Fibroblast of lung (primary cell): ENCODE data around the gene TMEM132C. TPM values are rescaled to one million over a fixed set of nuclear protein-coding genes. Genes with fewer than 3 reads are reported as not detected.

Experiments
- DNase-seq, 2 donors: peaks; one replicate each; pipeline versions ENCODE4 v3.0.0 to v3.0.0-alpha.2; 2010; ENCODE audit warnings: low read depth in 2 of 2
- H2AFZ ChIP-seq: 2 replicates; pipeline ENCODE4 v1.5.1; 2012; ENCODE audit warnings: low read length, control low read depth, inconsistent platforms
- H3K27ac ChIP-seq: 2 replicates; pipeline ENCODE4 v1.5.1; 2011; ENCODE audit warnings: low read length, control low read depth; ENCODE audit not compliant: insufficient read depth
- H3K27me3 ChIP-seq: 2 replicates; pipeline ENCODE4 v1.5.1; 2011; ENCODE audit warnings: mild to moderate bottlenecking, low read length; ENCODE audit not compliant: control insufficient read depth, insufficient read depth
- H3K36me3 ChIP-seq: 2 replicates; pipeline ENCODE4 v1.5.1; 2011; ENCODE audit warnings: low read length; ENCODE audit not compliant: control insufficient read depth, insufficient read depth
- H3K4me1 ChIP-seq: 2 replicates; pipeline ENCODE4 v1.5.1; 2011; ENCODE audit warnings: low read length; ENCODE audit not compliant: control insufficient read depth, insufficient read depth; ENCODE audit errors: extremely low read depth
- H3K4me2 ChIP-seq: 2 replicates; pipeline ENCODE4 v1.5.1; 2011; ENCODE audit warnings: low read length, control low read depth; ENCODE audit not compliant: insufficient read depth; ENCODE audit errors: extremely low read depth
- H3K4me3 ChIP-seq, 4 experiments: fragments of 200-600 bp in 1 of 4; sonication (generic) in 1 of 4; replicated peaks in 1 of 4; 2 replicates each; pipeline ENCODE4 v1.5.1; 2011 to 2016; ENCODE audit warnings: low read length in 4 of 4, low read depth in 3 of 4, mild to moderate bottlenecking in 3 of 4, control low read depth in 2 of 4, inconsistent platforms in 1 of 4, mixed read lengths in 1 of 4; ENCODE audit not compliant: insufficient read depth in 1 of 4; ENCODE audit errors: control extremely low read depth in 1 of 4
- H3K79me2 ChIP-seq: 2 replicates; pipeline ENCODE4 v1.5.1; 2012; ENCODE audit warnings: mild to moderate bottlenecking, low read length, inconsistent platforms; ENCODE audit not compliant: control insufficient read depth, insufficient read depth
- H3K9ac ChIP-seq: 2 replicates; pipeline ENCODE4 v1.5.1; 2011; ENCODE audit warnings: mild to moderate bottlenecking, low read length, control low read depth; ENCODE audit not compliant: insufficient read depth
- H3K9me3 ChIP-seq: 2 replicates; pipeline ENCODE4 v1.5.1; 2012; ENCODE audit warnings: low read depth, low read length; ENCODE audit not compliant: control insufficient read depth, insufficient read depth
- H4K20me1 ChIP-seq: 2 replicates; pipeline ENCODE4 v1.5.1; 2011; ENCODE audit warnings: low read length; ENCODE audit not compliant: control insufficient read depth, insufficient read depth; ENCODE audit errors: extremely low read depth
- EZH2 ChIP-seq: IDR thresholded peaks from 2 replicates; pipeline ENCODE4 v1.5.1; 2012; ENCODE audit warnings: low read length, control low read depth, mild to moderate bottlenecking; ENCODE audit errors: missing control alignments
- polyA plus RNA-seq, 2 donors: library from polyadenylated mRNA; depleted of rRNA in 1 of 2; stranded (reverse) in 1 of 2; unstranded in 1 of 2; fragments of >200 nt; gene quantifications; 2 replicates each; pipeline ENCODE4 v1.2.1, GENCODE V29; 2011 to 2012; ENCODE audit warnings: missing spikeins in 1 of 2
- total RNA-seq: library from RNA; depleted of rRNA; stranded (reverse); fragments of >200 nt; gene quantifications from 2 replicates; pipeline ENCODE4 v1.2.1, GENCODE V29; 2014
- TF ChIP-seq, protein P1 (sequence below), 2 donors: IDR thresholded peaks in 1 of 2; conservative IDR thresholded peaks in 1 of 2; 1 replicate in 1 of 2; 2 replicates in 1 of 2; pipeline ENCODE4 v1.5.1; 2011 to 2012; ENCODE audit warnings: low read length in 2 of 2, control low read depth in 1 of 2, inconsistent platforms in 1 of 2, low read depth in 1 of 2, mild to moderate bottlenecking in 1 of 2

Gene TMEM132C
- total and polyA plus RNA-seq, 2 donors (not counting 1 experiment from before 2014, with no cell fraction given), result not detected

GRCh38 chr12:128450810-128451209 lies 183.8 kb downstream of the TMEM132C start:
- H3K9ac ChIP-seq, result no peak overlapping the region
- DNase-seq, result no peak
- H3K4me3 ChIP-seq, result no peak overlapping the region
- no peaks in the 10 kb centered on the region for H3K79me2 ChIP-seq
- no peak for TF ChIP-seq EZH2
- TF ChIP-seq, protein P1, sequence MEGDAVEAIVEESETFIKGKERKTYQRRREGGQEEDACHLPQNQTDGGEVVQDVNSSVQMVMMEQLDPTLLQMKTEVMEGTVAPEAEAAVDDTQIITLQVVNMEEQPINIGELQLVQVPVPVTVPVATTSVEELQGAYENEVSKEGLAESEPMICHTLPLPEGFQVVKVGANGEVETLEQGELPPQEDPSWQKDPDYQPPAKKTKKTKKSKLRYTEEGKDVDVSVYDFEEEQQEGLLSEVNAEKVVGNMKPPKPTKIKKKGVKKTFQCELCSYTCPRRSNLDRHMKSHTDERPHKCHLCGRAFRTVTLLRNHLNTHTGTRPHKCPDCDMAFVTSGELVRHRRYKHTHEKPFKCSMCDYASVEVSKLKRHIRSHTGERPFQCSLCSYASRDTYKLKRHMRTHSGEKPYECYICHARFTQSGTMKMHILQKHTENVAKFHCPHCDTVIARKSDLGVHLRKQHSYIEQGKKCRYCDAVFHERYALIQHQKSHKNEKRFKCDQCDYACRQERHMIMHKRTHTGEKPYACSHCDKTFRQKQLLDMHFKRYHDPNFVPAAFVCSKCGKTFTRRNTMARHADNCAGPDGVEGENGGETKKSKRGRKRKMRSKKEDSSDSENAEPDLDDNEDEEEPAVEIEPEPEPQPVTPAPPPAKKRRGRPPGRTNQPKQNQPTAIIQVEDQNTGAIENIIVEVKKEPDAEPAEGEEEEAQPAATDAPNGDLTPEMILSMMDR (conservative IDR thresholded peaks at IDR 0.05 in 1 of 2, IDR thresholded peaks at IDR 0.05 in 1 of 2; ENCODE audit: low read depth in 1 of 2, low read length in 2 of 2), result no peak
- H3K36me3 ChIP-seq, result no peaks in the 10 kb centered on the region
- no peaks in the 10 kb centered on the region for H3K9me3 ChIP-seq
- H4K20me1 ChIP-seq, result no peaks in the 10 kb centered on the region
- no peaks in the 10 kb centered on the region for H3K4me1 ChIP-seq
- no peak overlapping the region for H2AFZ ChIP-seq
- H3K27ac ChIP-seq, result no peak overlapping the region
- no peak overlapping the region for H3K4me2 ChIP-seq
- no peaks in the 10 kb centered on the region for H3K27me3 ChIP-seq

DNA sequence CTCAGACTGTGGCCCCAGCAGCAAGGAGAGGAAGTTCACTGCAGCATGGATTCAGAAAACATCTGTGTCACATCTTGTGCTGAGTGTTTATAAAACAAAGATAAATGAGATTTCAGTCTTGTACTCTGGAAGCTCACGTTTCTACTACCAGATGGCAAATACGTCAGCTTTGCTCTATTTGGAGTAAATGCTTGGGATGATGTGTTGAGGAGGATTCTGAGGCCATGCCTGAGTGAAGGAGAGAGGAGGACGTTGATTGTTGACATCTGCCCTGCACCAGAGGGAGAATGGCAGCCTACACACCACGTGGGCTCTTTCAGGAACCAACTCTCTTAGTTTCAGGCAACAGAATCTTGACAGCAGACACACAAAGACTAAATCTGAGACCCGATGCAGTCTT lies 188.9 kb downstream of the TMEM132C start:
- H3K4me1 ChIP-seq, result no peaks in the 10 kb centered on the region
- H3K4me2 ChIP-seq, result no peak overlapping the region
- H3K9me3 ChIP-seq, result no peaks in the 10 kb centered on the region
- no peaks in the 10 kb centered on the region for H3K36me3 ChIP-seq
- TF ChIP-seq, protein P1 (conservative IDR thresholded peaks at IDR 0.05 in 1 of 2, IDR thresholded peaks at IDR 0.05 in 1 of 2; ENCODE audit: low read depth in 1 of 2, low read length in 2 of 2), result no peak
- TF ChIP-seq EZH2, result no peak
- H3K4me3 ChIP-seq, result no peak overlapping the region
- no peak for DNase-seq
- no peak overlapping the region for H2AFZ ChIP-seq
- H3K27me3 ChIP-seq, result no peaks in the 10 kb centered on the region
- no peaks in the 10 kb centered on the region for H3K79me2 ChIP-seq
- H4K20me1 ChIP-seq, result no peaks in the 10 kb centered on the region
- no peak overlapping the region for H3K9ac ChIP-seq
- H3K27ac ChIP-seq, result no peak overlapping the region

- Histone ChIP-seq H2AFZ (no peak overlapping the region), H4K20me1 (no peaks in the 10 kb centered on the region), H3K4me2 (no peak overlapping the region), H3K27ac (no peak overlapping the region), H3K36me3 (no peaks in the 10 kb centered on the region), H3K79me2 (no peaks in the 10 kb centered on the region), H3K4me1 (no peaks in the 10 kb centered on the region), H3K9me3 (no peaks in the 10 kb centered on the region), H3K9ac (no peak overlapping the region), H3K4me3 (no peak overlapping the region), H3K27me3 (no peaks in the 10 kb centered on the region)
- DNase-seq, result no peak
- TF ChIP-seq, protein P1 (conservative IDR thresholded peaks at IDR 0.05 in 1 of 2, IDR thresholded peaks at IDR 0.05 in 1 of 2; ENCODE audit: low read depth in 1 of 2, low read length in 2 of 2), result no peak
- no peak for TF ChIP-seq EZH2
These were observed 190.0 kb downstream of the TMEM132C start for GRCh38 chr12:128456922-128457321.
